ENCODE results near the gene TRHDE. TPM values are rescaled to one million over a fixed set of nuclear protein-coding genes. Genes with fewer than 3 reads are reported as not detected.

The TRHDE gene
- total and polyA plus RNA-seq, 9 donors: 0.29 to 2.3 (median 0.49) TPM

- Histone ChIP-seq H3K4me1 (ENCODE audit: control insufficient read depth, insufficient read depth, low read length) (no peaks in the 10 kb centered on the region), H3K27me3 (ENCODE audit: control insufficient read depth, insufficient read depth, low read length) (no peaks in the 10 kb centered on the region), H3K9me3 (replicated peaks; ENCODE audit: control insufficient read depth, low read depth, low read length) (no peaks in the 10 kb centered on the region), H3K36me3 (ENCODE audit: control insufficient read depth, insufficient read depth, low read length) (no peaks in the 10 kb centered on the region), H3K4me3 (ENCODE audit: low read length) (no peak overlapping the region), H3K27ac (ENCODE audit: low read length) (no peak overlapping the region)
- no CpG with 5 or more reads among the region's 2 CpGs for WGBS (ENCODE audit: insufficient coverage)
- DNase-seq: no peak
Observed at GRCh38 chr12:72380441-72380840, 108.3 kb downstream of the TRHDE start.

GRCh38 chr12:72388322-72388721, 116.2 kb downstream of the TRHDE start:
- DNase-seq: no peak
- Histone ChIP-seq H3K9me3 (replicated peaks; ENCODE audit: control insufficient read depth, low read depth, low read length) (no peaks in the 10 kb centered on the region), H3K27ac (ENCODE audit: low read length) (no peak overlapping the region)

GRCh38 chr12:72390146-72390545, 118.0 kb downstream of the TRHDE start:
- H3K36me3 ChIP-seq (ENCODE audit: control insufficient read depth, insufficient read depth, low read length): no peaks in the 10 kb centered on the region
- no peak overlapping the region for H3K4me3 ChIP-seq (ENCODE audit: low read length)
- WGBS (ENCODE audit: insufficient coverage): no CpG with 5 or more reads among the region's 1 CpG
- no peaks in the 10 kb centered on the region for H3K27me3 ChIP-seq (ENCODE audit: control insufficient read depth, insufficient read depth, low read length)
- no peak overlapping the region for H3K27ac ChIP-seq (ENCODE audit: low read length)
- no peaks in the 10 kb centered on the region for H3K9me3 ChIP-seq (replicated peaks; ENCODE audit: control insufficient read depth, low read depth, low read length)
- peak; percentile 59 for DNase-seq
- no peaks in the 10 kb centered on the region for H3K4me1 ChIP-seq (ENCODE audit: control insufficient read depth, insufficient read depth, low read length)

More at GRCh38 chr12:72388322-72388721, 116.2 kb downstream of the TRHDE start:
- Histone ChIP-seq H3K36me3 (ENCODE audit: control insufficient read depth, insufficient read depth, low read length) (no peaks in the 10 kb centered on the region), H3K4me3 (ENCODE audit: low read length) (no peak overlapping the region), H3K27me3 (ENCODE audit: control insufficient read depth, insufficient read depth, low read length) (no peaks in the 10 kb centered on the region), H3K4me1 (ENCODE audit: control insufficient read depth, insufficient read depth, low read length) (no peaks in the 10 kb centered on the region)

- WGBS (ENCODE audit: insufficient coverage): no CpG with 5 or more reads among the region's 2 CpGs
- Histone ChIP-seq H3K36me3 (ENCODE audit: control insufficient read depth, insufficient read depth, low read length) (no peaks in the 10 kb centered on the region), H3K9me3 (replicated peaks; ENCODE audit: control insufficient read depth, low read depth, low read length) (no peaks in the 10 kb centered on the region), H3K27ac (ENCODE audit: low read length) (peak overlapping the region; percentile 15), H3K27me3 (ENCODE audit: control insufficient read depth, insufficient read depth, low read length) (no peaks in the 10 kb centered on the region), H3K4me1 (ENCODE audit: control insufficient read depth, insufficient read depth, low read length) (no peaks in the 10 kb centered on the region), H3K4me3 (ENCODE audit: low read length) (no peak overlapping the region)
- peak; percentile 92 for DNase-seq
Observed at GRCh38 chr12:72406111-72406510, 133.9 kb downstream of the TRHDE start.

- DNase-seq: no peak
- Histone ChIP-seq H3K4me1 (ENCODE audit: control insufficient read depth, insufficient read depth, low read length) (no peaks in the 10 kb centered on the region), H3K36me3 (ENCODE audit: control insufficient read depth, insufficient read depth, low read length) (no peaks in the 10 kb centered on the region), H3K27me3 (ENCODE audit: control insufficient read depth, insufficient read depth, low read length) (no peaks in the 10 kb centered on the region), H3K27ac (ENCODE audit: low read length) (no peak overlapping the region), H3K4me3 (ENCODE audit: low read length) (no peak overlapping the region), H3K9me3 (replicated peaks; ENCODE audit: control insufficient read depth, low read depth, low read length) (no peaks in the 10 kb centered on the region)
- WGBS (ENCODE audit: insufficient coverage): 44% methylated on average over 5 of the region's 7 CpGs
Observed at GRCh38 chr12:72432037-72432604, 160.0 kb downstream of the TRHDE start.

GRCh38 chr12:72433298-72433697, 161.1 kb downstream of the TRHDE start:
- no peaks in the 10 kb centered on the region for H3K4me1 ChIP-seq (ENCODE audit: control insufficient read depth, insufficient read depth, low read length)
- no peak overlapping the region for H3K27ac ChIP-seq (ENCODE audit: low read length)
- no peaks in the 10 kb centered on the region for H3K36me3 ChIP-seq (ENCODE audit: control insufficient read depth, insufficient read depth, low read length)
- no peak overlapping the region for H3K4me3 ChIP-seq (ENCODE audit: low read length)
- H3K9me3 ChIP-seq (replicated peaks; ENCODE audit: control insufficient read depth, low read depth, low read length): no peaks in the 10 kb centered on the region
- no peak for DNase-seq
- no peaks in the 10 kb centered on the region for H3K27me3 ChIP-seq (ENCODE audit: control insufficient read depth, insufficient read depth, low read length)
- no CpG with 5 or more reads among the region's 1 CpG for WGBS (ENCODE audit: insufficient coverage)

- H3K4me1 ChIP-seq (ENCODE audit: control insufficient read depth, insufficient read depth, low read length): no peaks in the 10 kb centered on the region
- H3K27me3 ChIP-seq (ENCODE audit: control insufficient read depth, insufficient read depth, low read length): no peaks in the 10 kb centered on the region
- H3K9me3 ChIP-seq (replicated peaks; ENCODE audit: control insufficient read depth, low read depth, low read length): no peaks in the 10 kb centered on the region
- H3K27ac ChIP-seq (ENCODE audit: low read length): no peak overlapping the region
- no peaks in the 10 kb centered on the region for H3K36me3 ChIP-seq (ENCODE audit: control insufficient read depth, insufficient read depth, low read length)
- no peak overlapping the region for H3K4me3 ChIP-seq (ENCODE audit: low read length)
- WGBS (ENCODE audit: insufficient coverage): no CpG with 5 or more reads among the region's 1 CpG
- no peak for DNase-seq
Observed at GRCh38 chr12:72434999-72435398, 162.8 kb downstream of the TRHDE start.

GRCh38 chr12:72442217-72442616, 170.0 kb downstream of the TRHDE start:
- Histone ChIP-seq H3K27me3 (ENCODE audit: control insufficient read depth, insufficient read depth, low read length) (no peaks in the 10 kb centered on the region), H3K36me3 (ENCODE audit: control insufficient read depth, insufficient read depth, low read length) (no peaks in the 10 kb centered on the region), H3K9me3 (replicated peaks; ENCODE audit: control insufficient read depth, low read depth, low read length) (no peaks in the 10 kb centered on the region), H3K27ac (ENCODE audit: low read length) (no peak overlapping the region), H3K4me1 (ENCODE audit: control insufficient read depth, insufficient read depth, low read length) (no peaks in the 10 kb centered on the region), H3K4me3 (ENCODE audit: low read length) (no peak overlapping the region)
- DNase-seq: no peak
- WGBS (ENCODE audit: insufficient coverage): 80% methylated on average over 1 of the region's 2 CpGs

GRCh38 chr12:72444125-72444524, 172.0 kb downstream of the TRHDE start:
- no peaks in the 10 kb centered on the region for H3K36me3 ChIP-seq (ENCODE audit: control insufficient read depth, insufficient read depth, low read length)
- no peaks in the 10 kb centered on the region for H3K27me3 ChIP-seq (ENCODE audit: control insufficient read depth, insufficient read depth, low read length)
- no peak overlapping the region for H3K27ac ChIP-seq (ENCODE audit: low read length)
- H3K9me3 ChIP-seq (replicated peaks; ENCODE audit: control insufficient read depth, low read depth, low read length): no peaks in the 10 kb centered on the region
- no peaks in the 10 kb centered on the region for H3K4me1 ChIP-seq (ENCODE audit: control insufficient read depth, insufficient read depth, low read length)
- no peak for DNase-seq
- H3K4me3 ChIP-seq (ENCODE audit: low read length): no peak overlapping the region

- Histone ChIP-seq H3K4me3 (ENCODE audit: low read length) (no peak overlapping the region), H3K36me3 (ENCODE audit: control insufficient read depth, insufficient read depth, low read length) (no peaks in the 10 kb centered on the region), H3K27ac (ENCODE audit: low read length) (no peak overlapping the region), H3K27me3 (ENCODE audit: control insufficient read depth, insufficient read depth, low read length) (no peaks in the 10 kb centered on the region), H3K9me3 (replicated peaks; ENCODE audit: control insufficient read depth, low read depth, low read length) (no peaks in the 10 kb centered on the region), H3K4me1 (ENCODE audit: control insufficient read depth, insufficient read depth, low read length) (no peaks in the 10 kb centered on the region)
- DNase-seq: no peak
- WGBS (ENCODE audit: insufficient coverage): no CpG with 5 or more reads among the region's 2 CpGs
Observed at GRCh38 chr12:72444566-72444965, 172.4 kb downstream of the TRHDE start.

- WGBS (ENCODE audit: insufficient coverage): no CpG with 5 or more reads among the region's 1 CpG
- Histone ChIP-seq H3K27me3 (ENCODE audit: control insufficient read depth, insufficient read depth, low read length) (no peaks in the 10 kb centered on the region), H3K27ac (ENCODE audit: low read length) (no peak overlapping the region), H3K36me3 (ENCODE audit: control insufficient read depth, insufficient read depth, low read length) (no peaks in the 10 kb centered on the region), H3K4me3 (ENCODE audit: low read length) (no peak overlapping the region), H3K9me3 (replicated peaks; ENCODE audit: control insufficient read depth, low read depth, low read length) (no peaks in the 10 kb centered on the region), H3K4me1 (ENCODE audit: control insufficient read depth, insufficient read depth, low read length) (no peaks in the 10 kb centered on the region)
- no peak for DNase-seq
Observed at GRCh38 chr12:72448089-72448488, 175.9 kb downstream of the TRHDE start.

Data from muscle of leg (tissue), 11 donors.